Measurements from ENCODE around the gene COL4A1.

DNA sequence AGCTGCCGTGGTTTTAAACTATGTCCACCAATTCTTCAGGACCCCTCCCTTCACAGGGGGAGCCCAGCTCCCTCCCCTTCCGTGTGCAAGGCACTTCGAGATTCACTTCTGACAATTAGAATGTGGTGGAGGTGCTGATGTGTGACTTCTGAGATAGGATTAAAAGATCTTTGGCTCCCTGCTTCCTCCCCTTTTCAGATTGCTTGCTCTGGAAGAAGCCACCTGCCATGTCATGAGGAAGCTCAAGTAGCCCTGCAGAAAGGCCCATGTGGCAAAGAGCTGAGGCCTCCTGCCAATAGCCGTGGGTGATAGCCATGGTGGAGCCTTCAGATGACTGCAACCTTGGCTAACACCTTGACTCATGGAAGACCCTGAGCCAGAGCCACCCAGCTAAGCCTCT is 204.9 kb downstream of the COL4A1 start:
- TF ChIP-seq, protein P1, sequence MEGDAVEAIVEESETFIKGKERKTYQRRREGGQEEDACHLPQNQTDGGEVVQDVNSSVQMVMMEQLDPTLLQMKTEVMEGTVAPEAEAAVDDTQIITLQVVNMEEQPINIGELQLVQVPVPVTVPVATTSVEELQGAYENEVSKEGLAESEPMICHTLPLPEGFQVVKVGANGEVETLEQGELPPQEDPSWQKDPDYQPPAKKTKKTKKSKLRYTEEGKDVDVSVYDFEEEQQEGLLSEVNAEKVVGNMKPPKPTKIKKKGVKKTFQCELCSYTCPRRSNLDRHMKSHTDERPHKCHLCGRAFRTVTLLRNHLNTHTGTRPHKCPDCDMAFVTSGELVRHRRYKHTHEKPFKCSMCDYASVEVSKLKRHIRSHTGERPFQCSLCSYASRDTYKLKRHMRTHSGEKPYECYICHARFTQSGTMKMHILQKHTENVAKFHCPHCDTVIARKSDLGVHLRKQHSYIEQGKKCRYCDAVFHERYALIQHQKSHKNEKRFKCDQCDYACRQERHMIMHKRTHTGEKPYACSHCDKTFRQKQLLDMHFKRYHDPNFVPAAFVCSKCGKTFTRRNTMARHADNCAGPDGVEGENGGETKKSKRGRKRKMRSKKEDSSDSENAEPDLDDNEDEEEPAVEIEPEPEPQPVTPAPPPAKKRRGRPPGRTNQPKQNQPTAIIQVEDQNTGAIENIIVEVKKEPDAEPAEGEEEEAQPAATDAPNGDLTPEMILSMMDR (IDR thresholded peaks at IDR 0.05), result no peak
- TF ChIP-seq POLR2A (IDR thresholded peaks at IDR 0.05), result no peak

All from heart left ventricle (tissue), 13 donors.